Neuronal stem cell (in vitro differentiated cells): Measurements from ENCODE around the gene ACSL1.

ENCODE experiments used
- DNase-seq: peaks from one replicate; pipeline ENCODE4 v3.0.0-alpha.2; 2013; ENCODE audit warnings: low spot score
- H2AFZ ChIP-seq: one replicate; pipeline ENCODE4 v1.6.1; 2013; ENCODE audit warnings: mild to moderate bottlenecking, low read length, inconsistent platforms
- H2AK5ac ChIP-seq: 2 replicates; pipeline ENCODE4 v1.6.1; 2013; ENCODE audit warnings: low read depth, mild to moderate bottlenecking, inconsistent platforms, low read length, moderate library complexity, mixed read lengths
- H2BK120ac ChIP-seq: 2 replicates; pipeline ENCODE4 v1.6.1; 2013; ENCODE audit warnings: low read depth, mild to moderate bottlenecking, inconsistent platforms, low read length, moderate library complexity, mixed read lengths
- H2BK12ac ChIP-seq: one replicate; pipeline ENCODE4 v1.6.1; 2013; ENCODE audit warnings: low read length, inconsistent platforms
- H2BK15ac ChIP-seq: 2 replicates; pipeline ENCODE4 v1.6.1; 2013; ENCODE audit warnings: mild to moderate bottlenecking, low read length, inconsistent platforms, mixed read lengths
- H2BK5ac ChIP-seq: one replicate; pipeline ENCODE4 v1.6.1; 2013; ENCODE audit warnings: inconsistent platforms, mild to moderate bottlenecking, low read length, moderate library complexity
- H3K14ac ChIP-seq: one replicate; pipeline ENCODE4 v1.6.1; 2013; ENCODE audit warnings: low read length, inconsistent platforms
- H3K18ac ChIP-seq: 2 replicates; pipeline ENCODE4 v1.6.1; 2013; ENCODE audit warnings: low read length, inconsistent platforms
- H3K23ac ChIP-seq: 2 replicates; pipeline ENCODE4 v1.6.1; 2013; ENCODE audit warnings: low read depth, mild to moderate bottlenecking, mixed read lengths, low read length, inconsistent platforms; ENCODE audit not compliant: poor library complexity
- H3K27ac ChIP-seq: replicated peaks from 3 replicates; pipeline ENCODE4 v1.5.1; 2013; ENCODE audit warnings: low read length, inconsistent platforms
- H3K27me3 ChIP-seq, 3 experiments: 2 replicates each; pipeline ENCODE4 v1.6.1; 2013; ENCODE audit warnings: low read length in 3 of 3, mild to moderate bottlenecking in 2 of 3, inconsistent platforms in 1 of 3, low read depth in 1 of 3, mixed read lengths in 1 of 3, moderate library complexity in 1 of 3; ENCODE audit not compliant: control insufficient read depth in 3 of 3, insufficient read depth in 3 of 3
- H3K36me3 ChIP-seq, 2 donors: replicated peaks in 1 of 2; 2 replicates each; pipeline ENCODE4 v1.6.1; 2013; ENCODE audit warnings: low read length in 2 of 2; ENCODE audit not compliant: control insufficient read depth in 2 of 2, insufficient read depth in 2 of 2
- H3K4ac ChIP-seq: 2 replicates; pipeline ENCODE4 v1.6.1; 2013; ENCODE audit warnings: inconsistent platforms, mild to moderate bottlenecking, low read length, moderate library complexity
- H3K4me1 ChIP-seq, 2 donors: 1 replicate in 1 of 2; 2 replicates in 1 of 2; pipeline ENCODE4 v1.6.1; 2013; ENCODE audit warnings: low read length in 2 of 2, low read depth in 1 of 2; ENCODE audit not compliant: control insufficient read depth in 2 of 2, insufficient read depth in 1 of 2
- H3K4me2 ChIP-seq: one replicate; pipeline ENCODE4 v1.6.1; 2013; ENCODE audit warnings: mild to moderate bottlenecking, low read length, inconsistent platforms; ENCODE audit not compliant: insufficient read depth, poor library complexity, severe bottlenecking
- H3K4me3 ChIP-seq, 2 donors: 2 replicates each; pipeline ENCODE4 v1.5.1; 2013; ENCODE audit warnings: low read length in 2 of 2, mild to moderate bottlenecking in 2 of 2, inconsistent platforms in 1 of 2, moderate library complexity in 1 of 2
- H3K79me1 ChIP-seq: one replicate; pipeline ENCODE4 v1.6.1; 2013; ENCODE audit warnings: low read depth, mild to moderate bottlenecking, inconsistent platforms, low read length, moderate library complexity
- H3K9ac ChIP-seq: one replicate; pipeline ENCODE4 v1.6.1; 2013; ENCODE audit warnings: mild to moderate bottlenecking, low read depth, low read length, inconsistent platforms; ENCODE audit not compliant: poor library complexity
- H3K9me3 ChIP-seq, 2 donors: replicated peaks in 1 of 2; 2 replicates each; pipeline versions ENCODE3 to v1.6.1; 2013; ENCODE audit warnings: low read length in 2 of 2, mild to moderate bottlenecking in 2 of 2, inconsistent platforms in 1 of 2, low read depth in 1 of 2, mixed read lengths in 1 of 2, moderate library complexity in 1 of 2; ENCODE audit not compliant: control insufficient read depth in 2 of 2, insufficient read depth in 1 of 2
- H4K8ac ChIP-seq: one replicate; pipeline ENCODE4 v1.6.1; 2013; ENCODE audit warnings: low read depth, mild to moderate bottlenecking, inconsistent platforms, low read length, moderate library complexity
- H4K91ac ChIP-seq: one replicate; pipeline ENCODE4 v1.6.1; 2013; ENCODE audit warnings: low read length, low read depth, mild to moderate bottlenecking, inconsistent platforms; ENCODE audit not compliant: poor library complexity
- WGBS, 2 donors: extraction: QIAGEN DNeasy Blood & Tissue Kit; methylation state at CpG; one replicate each; pipeline ENCODE4 v1.1.7; 2013; ENCODE audit warnings: missing lambda C conversion rate in 2 of 2, mixed read lengths in 1 of 2; ENCODE audit not compliant: insufficient read length in 2 of 2, insufficient replicate concordance in 1 of 2; ENCODE audit errors: extremely low coverage in 2 of 2; 5-methylcytosine and 5-hydroxymethylcytosine counted together

Gene ACSL1

DNA sequence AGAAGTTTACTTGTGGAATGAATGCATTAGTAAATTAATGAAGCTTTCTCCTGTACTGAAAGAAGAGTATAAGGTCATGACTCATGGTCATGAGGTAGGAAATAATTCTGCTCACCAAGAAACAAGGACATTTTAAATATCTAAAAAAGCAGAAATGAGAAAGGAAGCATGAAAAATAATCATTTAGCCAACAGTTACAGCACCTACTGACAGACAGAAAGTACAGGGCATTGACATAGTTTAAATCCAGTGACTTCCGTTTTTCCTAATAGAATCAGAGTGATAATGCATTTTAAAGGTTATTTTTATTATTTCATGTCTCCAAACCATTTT, 30.5 kb upstream of the ACSL1 start:
- H3K79me1 ChIP-seq: no peaks in the 10 kb centered on the region
- H2BK5ac ChIP-seq: no peak overlapping the region
- H3K36me3 ChIP-seq: no peaks in the 10 kb centered on the region
- no peak overlapping the region for H2BK12ac ChIP-seq
- no peak overlapping the region for H3K4ac ChIP-seq
- no peak overlapping the region for H2AFZ ChIP-seq
- no peak overlapping the region for H4K91ac ChIP-seq
- H3K9ac ChIP-seq: no peak overlapping the region
- no CpG with 5 or more reads among the region's 1 CpG for WGBS, 2 donors
- no peak overlapping the region for H2AK5ac ChIP-seq
- H3K27ac ChIP-seq: no peak overlapping the region
- DNase-seq: no peak
- H2BK120ac ChIP-seq: no peak overlapping the region
- H3K27me3 ChIP-seq: no peaks in the 10 kb centered on the region
- H2BK15ac ChIP-seq: no peak overlapping the region
- H3K4me3 ChIP-seq: no peak overlapping the region
- no peaks in the 10 kb centered on the region for H3K4me1 ChIP-seq
- H4K8ac ChIP-seq: no peak overlapping the region
- H3K9me3 ChIP-seq: no peaks in the 10 kb centered on the region
- H3K14ac ChIP-seq: no peak overlapping the region
- H3K18ac ChIP-seq: no peak overlapping the region
- H3K4me2 ChIP-seq: no peak overlapping the region
- H3K23ac ChIP-seq: no peak overlapping the region

DNA sequence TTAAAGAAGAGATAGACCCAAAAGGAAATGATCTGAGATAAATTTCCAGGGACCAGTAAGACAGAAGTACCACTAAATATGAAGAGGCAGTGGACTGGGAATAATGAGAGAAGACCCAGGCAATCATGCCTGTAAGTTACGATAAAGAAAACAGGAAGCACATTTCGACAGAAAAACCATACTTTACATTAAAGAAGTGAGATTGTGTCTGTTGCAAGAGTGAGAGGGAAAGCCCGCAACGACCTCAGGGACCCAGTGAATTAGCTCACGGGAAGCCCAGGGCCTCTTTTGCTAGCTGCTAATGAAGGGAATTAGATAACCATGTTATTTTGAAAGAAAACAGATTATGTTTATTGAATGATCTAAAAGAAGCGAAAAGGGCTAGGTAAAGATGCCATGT, 28.9 kb upstream of the ACSL1 start:
- Histone ChIP-seq H3K4me2 (no peak overlapping the region), H4K8ac (no peak overlapping the region), H3K9ac (no peak overlapping the region), H3K36me3 (no peaks in the 10 kb centered on the region), H3K79me1 (no peaks in the 10 kb centered on the region), H2BK5ac (no peak overlapping the region), H3K4me1 (no peaks in the 10 kb centered on the region), H2BK15ac (no peak overlapping the region), H2BK120ac (no peak overlapping the region), H3K18ac (no peak overlapping the region), H2AK5ac (no peak overlapping the region), H2AFZ (no peak overlapping the region), H3K27ac (no peak overlapping the region), H4K91ac (no peak overlapping the region), H3K4ac (no peak overlapping the region), H3K23ac (no peak overlapping the region), H3K14ac (no peak overlapping the region), H3K9me3 (no peaks in the 10 kb centered on the region), H2BK12ac (no peak overlapping the region), H3K4me3 (no peak overlapping the region), H3K27me3 (peaks cover 0 to 4% (median 0%) of the 10 kb centered on the region in 3 experiments)
- no peak for DNase-seq
- no CpG with 5 or more reads among the region's 6 CpGs for WGBS, 2 donors

DNA sequence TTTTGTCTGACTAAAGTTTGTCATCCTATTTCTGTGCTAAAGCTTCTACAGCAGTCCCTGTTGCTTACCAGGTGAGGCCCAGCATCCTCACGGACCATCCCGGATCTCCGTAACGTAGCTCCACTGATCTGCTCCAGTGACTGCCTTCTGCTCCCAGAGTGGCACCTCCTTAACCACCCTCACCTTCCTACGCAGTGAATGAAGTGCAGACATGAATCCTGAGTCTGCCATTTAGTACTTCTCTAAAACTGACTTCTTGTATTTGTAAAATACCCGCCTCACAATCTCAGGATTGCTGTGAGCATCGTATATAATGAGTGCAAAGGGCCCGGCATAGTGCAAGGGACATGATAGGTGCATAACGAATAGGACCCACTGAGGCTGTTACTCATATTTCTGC, 27.7 kb upstream of the ACSL1 start:
- Histone ChIP-seq H3K9me3 (no peaks in the 10 kb centered on the region), H3K36me3 (no peaks in the 10 kb centered on the region), H2BK12ac (no peak overlapping the region), H2BK5ac (no peak overlapping the region), H3K18ac (no peak overlapping the region), H3K27ac (no peak overlapping the region), H4K91ac (no peak overlapping the region), H3K79me1 (no peaks in the 10 kb centered on the region), H2AK5ac (no peak overlapping the region), H3K9ac (no peak overlapping the region), H3K4me1 (no peaks in the 10 kb centered on the region), H4K8ac (no peak overlapping the region), H3K14ac (no peak overlapping the region), H3K4ac (no peak overlapping the region), H3K27me3 (peaks cover 0 to 10% (median 0%) of the 10 kb centered on the region in 3 experiments), H3K4me3 (no peak overlapping the region), H2BK15ac (no peak overlapping the region), H3K4me2 (no peak overlapping the region), H2BK120ac (no peak overlapping the region), H2AFZ (no peak overlapping the region), H3K23ac (no peak overlapping the region)
- DNase-seq: no peak
- WGBS, 2 donors: no CpG with 5 or more reads among the region's 9 CpGs

- Histone ChIP-seq H3K27me3 (peaks cover 0 to 10% (median 0%) of the 10 kb centered on the region in 3 experiments), H3K23ac (no peak overlapping the region), H2BK15ac (no peak overlapping the region), H2BK5ac (no peak overlapping the region), H4K8ac (no peak overlapping the region), H3K18ac (no peak overlapping the region), H4K91ac (no peak overlapping the region), H3K4me2 (no peak overlapping the region), H3K4me1 (no peaks in the 10 kb centered on the region), H2AFZ (no peak overlapping the region), H2AK5ac (no peak overlapping the region), H3K9me3 (no peaks in the 10 kb centered on the region), H2BK12ac (no peak overlapping the region), H3K79me1 (no peaks in the 10 kb centered on the region), H2BK120ac (no peak overlapping the region), H3K4ac (no peak overlapping the region), H3K14ac (no peak overlapping the region), H3K4me3 (no peak overlapping the region), H3K27ac (no peak overlapping the region), H3K36me3 (no peaks in the 10 kb centered on the region), H3K9ac (no peak overlapping the region)
- no peak for DNase-seq
- WGBS, 2 donors: no CpG with 5 or more reads among the region's 1 CpG
Measured at GRCh38 chr4:184851886-184852285, 26.1 kb upstream of the ACSL1 start.
